IPS-NIHi7 (cell line): ENCODE data around the gene VASP.
"Not testable (repeated sequence)": the region's sequence is repeated elsewhere in the genome, so short reads cannot be mapped to it uniquely, and the experiment has no call there.

ENCODE experiments used
- DNase-seq: peaks from one replicate; pipeline ENCODE4 v3.0.0; 2012; ENCODE audit warnings: mixed read lengths; ENCODE audit errors: extremely low spot score

VASP gene

GRCh38 chr19:45496349-45496953 is 10.8 kb upstream of the VASP start:
- peak; percentile 58 for DNase-seq

DNA sequence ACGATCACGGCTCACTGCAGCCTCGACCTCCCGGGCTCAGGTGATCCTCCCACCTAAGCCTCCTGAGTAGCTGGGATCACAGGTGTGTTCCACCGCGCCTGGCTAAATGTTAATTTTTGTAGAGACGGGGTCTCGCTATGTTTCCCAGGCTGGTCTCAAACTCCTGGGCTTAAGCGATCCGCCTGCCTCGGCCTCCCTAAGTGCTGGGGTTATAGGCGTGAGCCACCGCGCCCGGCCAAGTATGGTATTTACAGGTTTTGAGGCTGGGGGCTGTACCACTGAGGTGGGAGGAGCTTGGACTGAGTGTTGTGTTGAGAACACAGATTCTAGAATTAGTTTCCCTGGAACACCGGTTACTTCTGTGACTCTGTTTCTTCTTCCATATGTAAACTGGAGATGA is 9.5 kb upstream of the VASP start:
- no peak for DNase-seq

- DNase-seq: no peak
These were observed 8.7 kb upstream of the VASP start, which contains the start of gene PPM1N for GRCh38 chr19:45498411-45499195. TSS of gene PPM1N (plus strand) at chr19:45498443. CDS start at chr19:45498473, 30 bp downstream.

DNA sequence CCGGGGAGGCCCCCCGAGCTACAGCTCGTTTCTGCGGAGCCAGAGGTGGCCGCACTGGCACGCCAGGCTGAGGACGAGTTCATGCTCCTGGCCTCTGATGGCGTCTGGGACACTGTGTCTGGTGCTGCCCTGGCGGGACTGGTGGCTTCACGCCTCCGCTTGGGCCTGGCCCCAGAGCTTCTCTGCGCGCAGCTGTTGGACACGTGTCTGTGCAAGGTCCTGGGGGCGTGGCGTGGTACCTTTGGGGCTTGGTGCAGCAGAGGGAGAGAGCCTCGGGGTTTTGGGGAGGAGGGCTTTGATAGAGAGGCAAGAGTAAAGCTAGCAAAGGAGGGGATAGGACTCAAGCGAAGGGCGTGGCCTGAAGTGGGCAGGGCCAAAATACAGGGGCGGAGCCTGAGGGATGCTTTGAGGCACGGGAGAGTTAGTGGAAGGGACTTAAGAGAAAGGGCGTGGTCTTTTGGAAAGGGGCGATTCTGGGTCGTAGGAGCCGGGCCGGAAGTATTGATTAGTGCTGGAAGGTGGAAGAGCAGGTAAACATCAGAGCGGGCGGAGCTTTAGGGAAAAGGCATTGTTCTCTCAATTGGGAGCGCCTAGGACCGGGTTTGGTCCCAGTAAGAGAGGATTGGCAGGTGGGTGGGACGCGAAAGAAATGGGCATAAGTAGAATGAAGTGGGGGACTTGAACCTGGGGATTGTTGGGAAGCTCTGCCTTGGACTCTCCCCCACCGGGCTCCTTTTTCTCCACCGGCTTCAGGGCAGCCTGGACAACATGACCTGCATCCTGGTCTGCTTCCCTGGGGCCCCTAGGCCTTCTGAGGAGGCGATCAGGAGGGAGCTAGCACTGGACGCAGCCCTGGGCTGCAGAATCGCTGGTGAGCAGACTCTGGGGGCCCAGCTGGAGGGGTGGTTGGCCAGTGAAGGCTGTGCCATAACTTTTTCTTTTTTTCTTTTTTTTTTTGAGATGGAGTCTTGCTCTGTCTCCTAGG is 7.8 kb upstream of the VASP start:
- DNase-seq: peak; percentile 75

DNA sequence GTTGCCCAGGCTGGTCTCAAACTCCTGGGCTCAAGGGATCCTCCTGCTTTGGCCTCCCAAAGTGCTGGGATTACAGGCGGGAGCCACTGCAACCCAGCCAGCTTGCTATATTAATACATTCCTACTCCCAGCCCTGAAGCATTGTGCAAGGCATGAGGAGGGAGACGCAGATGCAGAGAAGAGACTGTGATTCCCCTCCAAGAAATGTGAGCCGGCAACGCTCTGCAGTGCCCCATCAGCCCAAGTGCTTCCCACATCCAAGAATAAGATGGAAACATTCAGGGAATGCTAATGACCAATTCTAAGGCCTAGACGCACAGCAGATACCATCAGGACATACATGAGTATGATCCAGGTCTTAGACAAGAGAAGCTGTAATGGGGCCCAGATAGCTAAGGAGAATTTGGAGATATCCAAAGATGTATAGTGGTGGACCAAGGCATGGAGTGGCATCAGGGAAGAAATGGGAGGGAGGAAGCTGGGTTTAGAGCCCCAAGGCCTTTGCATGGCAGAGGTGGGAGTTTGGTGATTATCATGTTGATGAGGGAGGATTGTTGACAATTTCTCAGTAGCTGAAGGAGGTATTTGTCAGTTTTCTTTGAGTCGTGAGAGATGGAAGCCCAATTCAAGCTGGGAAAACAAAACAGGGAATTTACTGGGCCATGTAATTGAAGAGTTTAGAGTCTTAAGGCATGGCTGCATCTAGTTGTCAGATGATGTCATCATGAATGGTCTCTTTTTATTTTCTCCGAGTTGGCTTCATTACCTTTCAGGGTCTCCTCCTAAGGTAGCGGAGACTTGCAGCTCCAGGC is 6.2 kb upstream of the VASP start:
- DNase-seq: no peak

DNA sequence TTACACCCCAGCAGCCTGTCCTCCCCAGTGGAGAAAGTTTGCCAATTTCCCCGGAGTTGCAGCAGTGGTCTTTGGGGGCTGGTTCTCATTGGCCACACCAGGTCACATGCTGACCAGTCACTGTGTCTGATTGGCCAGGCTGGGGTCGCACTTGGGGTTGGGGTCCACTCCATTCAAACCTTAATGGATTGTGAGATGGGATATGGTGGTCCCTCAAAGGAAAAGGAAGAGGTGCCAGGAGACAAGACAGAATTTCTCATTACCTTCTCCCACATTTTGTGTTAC is 5.6 kb upstream of the VASP start:
- DNase-seq: peak; percentile 42

DNA sequence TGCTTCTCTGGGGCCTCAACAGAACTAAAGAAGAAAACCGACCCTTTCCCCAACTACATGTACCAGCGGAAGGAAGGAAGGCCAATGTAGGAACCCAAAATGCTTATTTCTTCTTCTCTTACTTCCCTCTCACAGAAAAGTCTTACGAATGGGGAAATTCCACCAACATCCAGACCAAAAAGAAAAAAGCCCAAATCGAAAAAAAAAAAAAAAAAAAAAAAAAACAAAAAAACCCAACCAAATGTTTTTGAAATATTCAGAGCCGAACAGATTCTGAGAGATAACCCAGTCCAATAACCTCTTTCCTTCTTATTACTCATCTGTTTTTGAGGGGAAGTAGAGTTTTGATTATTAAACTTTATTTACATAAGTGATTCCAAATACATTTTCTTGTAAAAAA is 5.2 kb upstream of the VASP start:
- DNase-seq: no peak

DNA sequence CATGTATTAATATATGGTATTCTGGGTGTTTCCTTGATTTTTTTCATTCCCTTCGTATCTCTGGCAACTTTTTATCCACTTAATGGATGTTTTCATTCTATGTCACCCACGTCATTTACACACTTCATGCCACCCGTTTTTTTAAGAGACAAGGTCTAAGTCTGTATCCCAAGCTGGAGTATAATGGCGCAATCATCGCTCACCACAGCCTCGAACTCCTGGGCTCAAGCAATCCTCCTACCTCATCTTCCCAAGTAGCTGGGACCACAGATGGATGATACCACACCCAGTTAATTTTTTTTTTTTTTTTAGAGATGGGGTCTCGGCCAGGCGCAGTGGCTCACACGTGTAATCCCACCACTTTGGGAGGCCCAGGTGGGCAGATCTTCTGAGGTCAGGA is 3.4 kb upstream of the VASP start:
- no peak for DNase-seq

DNA sequence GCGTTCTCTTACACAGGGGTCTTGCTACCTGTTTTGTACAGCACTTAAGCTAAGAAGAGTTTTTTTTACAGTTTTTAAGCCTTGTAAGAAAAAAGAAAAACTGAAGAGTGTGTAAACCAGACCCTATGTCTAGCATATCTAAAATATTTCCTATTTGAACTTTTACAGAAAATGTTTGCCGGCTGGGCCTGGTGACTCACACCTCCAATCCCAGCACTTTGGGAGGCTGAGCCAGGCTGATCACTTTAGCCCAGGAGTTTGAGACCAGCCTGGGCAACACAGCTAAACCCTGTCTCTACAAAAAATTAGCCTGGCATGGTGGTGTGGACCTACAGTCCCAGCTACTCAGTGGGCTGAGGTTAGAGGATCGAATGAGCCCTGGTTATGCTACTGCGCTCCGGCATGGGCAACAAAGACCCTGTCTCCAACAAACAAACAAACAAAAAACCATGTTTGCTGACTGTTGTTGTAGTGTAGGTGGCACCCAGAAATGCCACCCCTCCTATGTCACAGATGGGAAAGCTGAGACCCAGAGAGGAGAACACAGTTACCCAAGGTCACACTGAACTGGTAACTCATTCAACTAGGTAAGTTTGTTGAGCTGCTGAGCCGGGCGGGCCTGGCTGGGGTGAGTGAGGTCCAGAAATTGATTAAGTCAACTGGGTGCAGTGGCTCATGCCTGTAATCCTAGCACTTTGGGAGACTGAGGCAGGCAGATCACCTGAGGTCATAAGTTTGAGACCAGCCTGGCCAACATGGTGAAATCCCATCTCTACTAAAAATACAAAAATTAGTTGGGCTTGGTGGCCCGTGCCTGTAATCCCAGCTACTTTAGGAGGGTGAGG is 1.9 kb upstream of the VASP start:
- no peak for DNase-seq

- no peak for DNase-seq
These were observed 1.4 kb upstream of the VASP start for GRCh38 chr19:45505996-45506245.

DNA sequence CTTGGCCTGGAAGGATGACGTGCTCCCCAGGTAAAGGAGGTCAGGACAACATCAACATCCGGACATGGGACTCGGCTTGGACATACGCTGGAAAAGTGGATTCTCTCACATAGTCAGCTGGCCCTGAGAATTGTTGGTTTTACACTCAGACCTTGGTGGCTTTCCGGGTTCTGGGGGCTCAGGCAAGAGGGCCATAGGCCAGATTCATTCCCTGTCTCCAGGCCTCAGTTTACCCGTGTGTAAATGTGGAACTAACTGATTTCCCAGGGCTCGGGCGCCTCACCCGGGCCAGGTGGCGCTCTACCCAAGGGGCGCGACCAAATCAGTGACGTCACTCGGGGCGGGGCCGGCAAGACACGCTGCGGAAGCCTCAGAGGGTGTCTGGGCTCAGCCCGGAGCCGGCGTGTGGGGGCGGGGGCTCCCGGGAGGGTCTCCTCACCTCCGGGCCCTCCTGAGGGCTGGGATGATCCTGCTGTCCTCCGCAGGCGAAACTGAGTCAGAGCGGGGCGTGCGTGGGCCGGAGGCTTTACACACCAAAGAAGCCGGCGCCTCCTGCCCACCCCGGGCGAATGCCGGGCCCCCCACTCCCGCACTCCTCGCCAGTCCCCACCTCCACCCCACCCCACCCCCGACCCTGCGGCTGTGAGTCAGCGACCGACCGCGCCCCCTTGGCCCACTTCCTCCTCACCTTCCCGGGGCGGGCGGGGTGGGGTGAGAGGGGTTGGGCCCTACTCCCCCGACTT is 862 bp upstream of the VASP start:
- DNase-seq: peak; percentile 84

GRCh38 chr19:45507872-45508416 is 665 bp downstream of the VASP start:
- no peak for DNase-seq

- DNase-seq: peak; percentile 68
These were observed 1.2 kb downstream of the VASP start for GRCh38 chr19:45508417-45508860.

DNA sequence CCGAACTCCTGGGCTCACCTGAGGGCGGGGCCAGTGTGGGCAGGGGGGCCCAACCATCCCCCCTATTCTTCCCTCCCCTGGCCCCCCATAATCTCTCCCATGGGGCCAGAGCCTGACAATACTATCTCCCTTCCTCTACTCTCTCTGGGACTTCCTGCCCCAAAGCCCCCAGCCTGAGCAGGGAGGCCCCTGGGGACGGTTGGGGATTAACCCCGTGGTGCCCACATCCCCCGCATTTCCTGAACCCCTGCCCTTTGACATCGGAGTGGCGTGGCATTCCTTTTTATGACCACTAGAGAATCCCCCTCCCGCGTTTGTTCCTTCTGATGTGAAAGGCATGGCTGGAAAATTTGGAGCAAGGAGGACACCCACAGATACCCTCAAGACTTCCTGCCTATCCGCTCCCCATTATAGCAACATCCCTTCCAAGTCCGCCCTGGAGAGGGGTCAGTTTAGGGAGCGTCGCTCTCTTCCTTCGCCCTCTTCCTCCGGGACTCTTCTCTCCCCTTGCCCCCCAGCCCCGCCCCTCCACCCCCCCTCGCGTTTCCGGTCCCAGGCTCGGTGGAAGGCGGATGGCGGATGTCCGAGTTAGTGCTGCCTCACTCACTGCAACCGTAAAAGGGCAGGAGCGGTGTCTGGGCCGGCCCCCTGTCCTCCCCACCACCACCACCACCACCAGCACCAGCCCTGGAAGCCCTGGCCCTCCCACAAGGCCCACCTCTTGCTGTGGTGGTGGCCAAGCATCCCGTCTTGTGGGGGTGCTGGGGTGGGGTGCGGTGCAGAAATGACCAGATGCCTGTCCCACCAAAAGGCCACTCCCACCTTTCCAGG is 1.8 kb downstream of the VASP start:
- DNase-seq: peak; percentile 85

DNA sequence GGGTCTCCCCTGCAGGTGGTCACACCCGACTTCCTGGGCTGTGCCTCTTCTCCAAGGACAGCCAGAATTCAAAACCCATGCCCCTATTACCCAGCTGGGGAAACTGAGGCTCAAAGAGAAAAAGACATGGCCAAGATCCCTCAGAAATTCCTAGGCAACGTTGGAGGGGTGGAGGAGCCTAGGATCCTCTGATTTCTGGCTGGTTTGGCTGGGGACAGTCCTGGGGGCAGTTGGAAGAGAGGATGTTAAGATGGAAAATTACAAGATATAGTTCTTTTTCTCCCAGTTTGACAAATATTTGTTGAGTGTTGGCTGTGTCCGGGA is 2.4 kb downstream of the VASP start:
- no peak for DNase-seq

DNA sequence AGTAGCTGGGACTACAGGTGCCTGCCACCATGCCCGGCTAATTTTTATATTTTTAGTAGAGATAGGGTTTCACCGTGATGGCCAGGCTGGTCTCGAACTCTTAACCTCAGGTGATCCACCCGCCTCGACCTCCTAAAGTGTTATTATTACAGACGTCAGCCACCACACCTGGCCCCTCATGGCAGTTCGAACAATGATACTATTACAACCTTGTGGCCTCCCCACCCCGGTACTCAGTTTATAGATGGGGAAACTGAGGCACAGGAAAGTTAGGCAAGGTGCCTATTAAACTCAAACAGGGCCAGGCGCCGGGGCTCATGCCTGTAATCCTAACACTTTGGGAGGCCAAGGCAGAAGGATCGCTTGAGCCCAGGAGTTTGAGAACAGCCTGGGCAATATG is 3.1 kb downstream of the VASP start:
- not testable (repeated sequence) for DNase-seq

DNA sequence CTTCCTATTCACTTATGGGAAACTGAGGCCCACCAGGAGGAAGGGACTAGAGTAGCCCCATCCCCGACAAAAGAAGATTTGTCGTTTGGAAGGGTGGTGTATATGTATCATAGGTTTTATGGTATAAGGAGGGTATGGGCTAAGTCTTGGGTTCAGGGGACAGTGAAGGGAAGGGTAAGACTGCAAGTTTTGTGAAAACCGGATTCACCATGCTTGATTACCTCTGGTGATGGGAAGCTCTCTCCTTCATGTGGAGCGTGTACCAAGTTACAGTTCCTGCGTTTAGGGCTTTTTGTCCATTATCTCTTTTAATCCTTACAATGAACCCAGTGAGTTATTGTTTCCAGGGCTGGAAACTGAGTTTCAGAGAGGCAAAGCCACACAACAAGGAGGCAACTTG is 3.8 kb downstream of the VASP start:
- no peak for DNase-seq

DNA sequence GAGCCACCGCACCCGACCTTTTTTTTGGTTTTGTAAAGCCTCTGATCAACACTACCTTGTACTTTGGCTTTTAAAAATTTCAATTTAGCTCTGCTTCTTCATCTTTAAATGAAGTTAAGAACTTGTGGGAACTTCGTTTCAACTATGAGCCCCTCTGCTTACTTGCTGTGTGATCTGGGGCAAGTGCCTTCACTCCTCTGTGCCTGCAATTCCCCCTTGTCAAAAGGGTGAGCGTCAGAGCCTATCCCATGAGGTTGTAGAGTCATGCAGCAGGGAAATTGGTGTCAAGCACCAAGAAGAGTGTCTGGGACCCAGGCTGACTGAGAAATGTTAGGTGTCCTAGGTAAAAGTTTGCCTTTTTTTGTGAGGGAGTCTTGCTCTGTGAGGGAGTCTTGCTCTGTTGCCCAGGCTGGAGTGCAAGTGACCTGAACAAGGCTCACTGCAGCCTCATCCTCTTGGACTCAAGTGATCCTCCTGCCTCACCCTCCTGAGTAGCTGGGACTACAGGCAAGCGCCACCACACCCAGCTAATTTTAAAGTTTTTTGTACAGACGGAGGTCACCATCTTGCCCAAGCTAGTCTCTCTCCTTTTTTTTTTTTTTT is 5.7 kb downstream of the VASP start:
- no peak for DNase-seq
